Left cardiac atrium (tissue), 4 donors: ENCODE results near the gene PLA2G4B. TPM values are rescaled to one million over a fixed set of nuclear protein-coding genes. Genes with fewer than 3 reads are reported as not detected.

Experiments used
- ATAC-seq, 2 donors: fragments of 200-7000 bp; cut with Tn5 transposase; one replicate each; pipeline ENCODE4 v1.9.1; 2020; ENCODE audit warnings: mild to moderate bottlenecking in 2 of 2, moderate library complexity in 2 of 2
- DNase-seq: peaks from one replicate; pipeline ENCODE4 v3.0.0-alpha.2; 2020
- intact Hi-C, 2 donors: fragments of 100-400 bp; cut with DNase I; formaldehyde crosslinking; loops; one replicate each; pipeline versions ENCODE4 v1.14.1 to v1.15.1; 2022 to 2023
- total RNA-seq, 2 donors: library from RNA; stranded (reverse); fragmentation: NEBNext Ultra II Directional; extraction: Animal tissue kit (Norgen Biotek cat#: 25700); gene quantifications; one replicate each; pipeline ENCODE4 v1.2.1, GENCODE V29; 2021
- donor health status: DM: no; HTN: yes; CAD: no.
- donor health status: DM: no; HTN: yes; CAD: no; lungs with severe emphysema.
- donor health status: DM: yes; HTN: yes; CAD: no.
- donor health status: Dilated cardiomyopathy.

Gene PLA2G4B
- total RNA-seq, 2 donors from 2014 or later, result 5.4 to 7.2 TPM

DNA sequence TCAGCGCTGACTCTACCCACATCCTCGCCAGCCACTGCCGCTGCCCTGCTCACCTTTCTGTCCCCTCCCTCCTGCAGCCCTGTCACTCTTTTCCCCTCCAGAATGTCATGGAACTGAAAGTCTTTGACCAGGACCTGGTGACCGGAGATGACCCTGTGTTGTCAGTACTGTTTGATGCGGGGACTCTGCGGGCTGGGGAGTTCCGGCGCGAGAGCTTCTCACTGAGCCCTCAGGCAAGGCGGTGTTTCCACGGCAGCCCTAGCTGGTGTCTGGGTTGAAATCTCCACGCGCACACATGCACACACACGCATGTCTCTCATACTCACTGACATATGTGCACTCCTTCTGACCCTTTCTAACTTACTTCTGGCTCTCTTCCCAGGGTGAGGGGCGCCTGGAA lies 2.0 kb downstream of the PLA2G4B start:
- ATAC-seq, result no peak
- no peak for DNase-seq
- intact Hi-C loops, result no loop called here

DNA sequence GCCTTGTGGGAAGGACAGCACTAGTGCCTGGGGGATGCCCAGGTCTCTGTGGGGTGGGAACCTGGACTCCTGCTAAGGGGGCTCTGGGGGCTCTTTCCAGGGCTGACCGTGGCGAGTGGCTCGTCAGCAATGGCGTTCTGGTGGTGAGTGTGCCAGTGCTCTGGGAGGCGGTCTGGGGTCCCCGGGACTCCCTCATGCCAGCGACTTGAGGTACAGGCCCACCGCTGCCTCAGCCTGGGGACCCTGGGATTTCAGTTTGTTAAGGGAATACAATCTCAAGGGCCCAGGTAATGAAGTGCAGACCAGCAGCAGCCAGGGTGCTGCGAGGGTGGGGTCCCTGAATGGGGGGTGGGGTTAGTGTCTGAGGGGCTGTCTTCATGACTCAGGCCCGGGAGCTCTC lies 2.5 kb downstream of the PLA2G4B start:
- DNase-seq, result no peak

DNA sequence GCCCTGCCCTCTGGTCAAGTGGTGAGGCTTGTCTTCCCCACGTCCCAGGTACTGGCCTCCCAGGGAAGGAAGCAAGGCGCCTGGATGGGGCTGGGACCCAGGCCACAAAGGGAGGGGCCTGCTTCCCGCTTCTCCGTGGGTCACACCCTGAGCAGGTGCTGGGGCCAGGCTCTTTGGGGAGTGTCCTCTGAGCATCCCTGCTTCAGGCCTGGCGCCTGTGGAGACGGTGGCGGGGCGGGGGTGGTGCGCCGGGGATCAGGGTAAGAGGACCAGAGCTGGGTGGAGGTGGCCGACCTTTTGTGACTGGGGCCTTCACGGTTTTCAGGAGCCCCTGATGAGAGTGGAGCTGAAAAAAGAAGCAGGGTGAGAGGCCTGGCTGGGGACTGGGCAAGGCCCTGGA lies 3.6 kb downstream of the PLA2G4B start:
- intact Hi-C loops, result no loop called here
- DNase-seq (no peak), ATAC-seq (no peak)

More for the DNA sequence above, 2.5 kb downstream of the PLA2G4B start:
- ATAC-seq, result no peak
- intact Hi-C loops, result no loop called here

DNA sequence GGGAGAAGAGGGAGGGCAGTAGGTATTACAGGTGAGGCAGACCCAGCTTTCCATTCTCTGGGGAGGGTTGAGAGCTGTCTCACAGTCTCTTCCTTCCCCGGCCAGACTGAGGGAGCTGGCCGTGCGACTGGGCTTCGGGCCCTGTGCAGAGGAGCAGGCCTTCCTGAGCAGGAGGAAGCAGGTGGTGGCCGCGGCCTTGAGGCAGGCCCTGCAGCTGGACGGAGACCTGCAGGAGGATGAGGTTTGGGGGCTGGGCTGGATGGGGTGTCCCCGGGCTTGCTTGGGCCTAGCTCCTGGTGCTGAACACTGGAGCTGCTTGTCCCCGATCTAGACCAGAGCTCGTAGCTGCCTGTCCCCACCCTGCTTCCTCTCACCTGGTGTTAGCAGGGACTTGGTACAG lies 4.9 kb downstream of the PLA2G4B start:
- intact Hi-C loops, result no loop called here
- DNase-seq (no peak), ATAC-seq (no peak)

DNA sequence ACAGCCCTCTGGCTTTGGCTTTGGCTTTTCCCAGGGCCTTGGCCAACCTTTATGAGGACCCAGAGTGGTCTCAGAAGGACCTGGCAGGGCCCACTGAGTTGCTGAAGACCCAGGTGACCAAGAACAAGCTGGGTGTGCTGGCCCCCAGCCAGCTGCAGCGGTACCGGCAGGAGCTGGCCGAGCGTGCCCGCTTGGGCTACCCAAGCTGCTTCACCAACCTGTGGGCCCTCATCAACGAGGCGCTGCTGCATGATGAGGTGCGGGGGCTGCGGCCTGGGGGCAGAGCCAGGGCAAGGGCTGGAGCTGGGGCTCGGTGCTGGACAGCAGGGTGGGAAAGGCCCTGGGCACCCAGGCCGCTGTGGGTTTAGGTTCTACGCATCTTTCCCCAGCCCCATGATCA lies 6.2 kb downstream of the PLA2G4B start:
- intact Hi-C loops, result no loop called here
- ATAC-seq, result no peak
- DNase-seq, result no peak

DNA sequence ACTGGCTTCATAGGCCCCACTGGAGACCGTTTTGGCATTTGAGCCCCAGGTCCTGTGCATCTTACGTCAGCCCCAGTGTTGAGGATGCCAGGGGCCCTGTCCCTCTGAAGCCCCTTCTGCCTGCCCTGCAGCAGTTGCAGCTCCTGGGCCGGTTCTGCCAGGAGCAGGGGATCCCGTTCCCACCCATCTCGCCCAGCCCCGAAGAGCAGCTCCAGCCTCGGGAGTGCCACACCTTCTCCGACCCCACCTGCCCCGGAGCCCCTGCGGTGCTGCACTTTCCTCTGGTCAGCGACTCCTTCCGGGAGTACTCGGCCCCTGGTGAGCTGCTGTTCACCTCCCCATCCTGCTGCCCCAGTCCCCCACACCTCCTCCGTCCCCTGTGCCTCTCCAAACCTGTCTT lies 8.6 kb downstream of the PLA2G4B start:
- DNase-seq (no peak), ATAC-seq (no peak)
- intact Hi-C loops, result no loop called here

DNA sequence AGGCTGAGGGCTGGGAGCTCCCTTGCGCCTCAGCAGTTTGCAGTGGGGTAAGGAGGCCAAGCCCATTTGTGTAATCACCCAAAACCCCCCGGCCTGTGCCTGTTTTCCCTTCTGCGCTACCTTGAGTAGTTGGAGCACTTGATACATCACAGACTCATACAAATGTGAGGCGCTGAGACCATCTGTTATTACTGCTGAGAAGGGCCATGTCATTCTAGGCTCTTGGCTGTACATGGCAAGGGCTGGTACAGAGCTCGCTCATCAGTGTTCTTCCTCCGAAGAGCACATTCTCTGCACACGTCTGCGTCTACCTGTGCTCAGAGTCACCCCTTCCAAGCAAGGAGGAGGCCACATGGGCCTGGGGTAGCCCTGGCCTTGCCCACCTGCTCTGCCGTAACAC lies 9.3 kb downstream of the PLA2G4B start:
- DNase-seq (no peak), ATAC-seq (no peak)
- intact Hi-C loops, result no loop called here

DNA sequence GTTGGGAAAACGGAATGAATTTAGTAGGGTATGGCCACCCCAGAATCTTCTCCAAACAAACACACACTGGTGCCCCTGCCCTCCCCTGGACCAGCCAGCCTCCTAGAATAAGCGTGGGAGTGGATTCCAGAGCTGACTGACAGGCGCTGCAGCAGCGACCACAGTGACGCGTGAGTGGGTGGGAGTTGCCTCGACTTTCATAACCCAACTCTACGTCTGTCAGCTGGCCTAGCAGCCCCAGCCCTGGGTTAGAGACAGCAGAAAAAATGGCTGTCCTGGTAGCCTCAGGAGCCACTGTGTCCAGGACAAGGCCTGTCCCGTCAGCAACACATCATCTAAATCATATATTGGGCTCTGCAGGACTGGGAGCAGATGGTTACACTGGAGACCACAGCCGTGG lies 10.0 kb downstream of the PLA2G4B start:
- DNase-seq, result no peak
- intact Hi-C loops, result no loop called here
- no peak for ATAC-seq

DNA sequence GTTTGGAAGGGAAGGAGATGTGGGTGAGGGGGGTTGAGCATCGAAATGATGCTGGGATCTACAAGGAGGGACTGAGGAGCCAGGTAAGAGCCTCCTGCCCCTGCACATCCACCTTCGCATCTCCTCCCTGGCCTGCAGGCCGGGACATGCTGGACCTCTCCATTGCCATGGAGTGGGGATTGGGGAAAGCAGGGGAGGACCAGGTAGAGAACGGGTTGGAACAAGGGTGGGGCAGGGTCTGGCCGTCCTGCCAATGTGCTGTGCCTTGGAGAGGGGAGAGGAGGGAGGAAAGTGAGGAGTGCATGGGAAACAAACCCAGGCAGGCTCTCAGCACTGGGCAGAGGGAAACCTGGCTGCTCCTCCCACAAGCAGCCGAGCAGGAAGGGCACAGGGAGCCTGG lies 10.6 kb downstream of the PLA2G4B start:
- intact Hi-C loops, result no loop called here
- no peak for DNase-seq

DNA sequence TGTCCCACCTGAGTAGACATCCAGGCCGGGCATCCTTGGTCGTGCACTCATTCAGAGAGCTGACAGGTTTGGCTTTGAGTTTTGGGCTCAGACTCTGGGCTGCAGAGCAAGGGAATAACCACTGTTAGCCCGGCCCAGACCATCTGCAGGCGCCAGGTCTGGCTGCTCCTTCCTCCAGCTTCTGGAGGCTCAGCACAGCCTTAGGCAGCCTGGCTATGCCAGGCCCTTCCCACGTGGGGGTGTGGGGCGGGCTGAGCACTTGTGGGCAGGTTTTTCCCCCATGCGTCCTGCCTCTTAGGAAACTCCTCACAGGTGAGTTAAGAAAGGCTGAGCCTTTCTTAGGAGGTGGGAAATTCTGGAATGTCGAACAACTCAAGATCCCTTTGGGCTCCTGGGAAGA lies 11.2 kb downstream of the PLA2G4B start:
- peak in 1 of 2 donors; percentile 21 for ATAC-seq
- DNase-seq, result no peak
- intact Hi-C loops, result no loop called here

More for the DNA sequence above, 10.6 kb downstream of the PLA2G4B start:
- ATAC-seq, result no peak

DNA sequence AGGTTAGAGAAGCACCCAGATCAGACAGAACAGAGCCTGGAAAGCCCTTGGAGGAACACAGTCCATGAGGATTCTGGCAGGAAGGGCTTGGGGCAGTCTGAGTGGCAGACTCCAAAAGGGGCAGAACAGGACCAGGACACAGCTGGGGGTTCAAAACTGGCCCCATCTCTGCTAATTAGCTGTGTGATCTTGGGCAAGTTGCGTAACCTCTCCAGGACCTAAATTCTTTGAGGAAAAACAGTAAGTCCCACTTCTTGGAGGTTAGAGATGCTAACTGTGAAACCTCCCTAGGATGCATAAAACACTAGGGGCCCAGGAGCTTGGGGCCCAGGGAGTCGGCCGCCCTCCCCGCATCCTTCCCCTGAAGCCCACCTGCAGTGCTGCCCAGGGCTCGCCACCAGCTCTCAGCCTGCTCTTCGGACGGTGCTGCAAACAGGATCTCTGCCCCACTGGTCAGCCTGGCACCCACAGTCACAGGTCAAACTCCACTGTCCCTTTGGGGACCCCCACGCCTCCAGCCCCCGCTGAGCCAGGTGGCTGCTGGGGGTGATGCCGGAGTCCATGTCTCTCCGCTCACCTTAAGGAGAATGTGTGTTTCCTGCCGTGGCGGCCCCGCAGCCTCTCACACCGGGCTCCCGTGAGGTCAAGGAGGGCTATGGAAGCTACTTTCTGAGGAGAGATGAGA lies 12.0 kb downstream of the PLA2G4B start:
- intact Hi-C loops, result no loop called here
- DNase-seq (no peak), ATAC-seq (no peak)

DNA sequence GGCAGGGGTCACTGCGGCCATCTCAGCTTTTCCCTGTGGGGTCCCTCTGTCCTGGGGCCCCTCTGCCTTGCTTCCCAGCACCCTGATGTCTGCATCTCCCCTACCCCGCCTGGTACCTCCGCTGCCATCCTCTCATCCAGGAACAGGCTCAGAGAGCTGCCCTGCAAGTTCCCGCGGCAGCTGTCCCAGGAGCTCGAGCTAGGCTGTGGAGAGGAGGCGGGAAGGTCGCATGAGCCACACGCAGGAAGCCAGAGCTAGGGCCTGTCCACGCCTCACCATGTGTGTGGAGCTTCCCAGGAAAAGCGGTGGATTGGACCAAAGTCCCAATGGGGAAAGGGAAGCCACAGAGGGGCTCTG lies 12.5 kb downstream of the PLA2G4B start:
- DNase-seq, result no peak
- intact Hi-C loops, result no loop called here
- ATAC-seq, result no peak

DNA sequence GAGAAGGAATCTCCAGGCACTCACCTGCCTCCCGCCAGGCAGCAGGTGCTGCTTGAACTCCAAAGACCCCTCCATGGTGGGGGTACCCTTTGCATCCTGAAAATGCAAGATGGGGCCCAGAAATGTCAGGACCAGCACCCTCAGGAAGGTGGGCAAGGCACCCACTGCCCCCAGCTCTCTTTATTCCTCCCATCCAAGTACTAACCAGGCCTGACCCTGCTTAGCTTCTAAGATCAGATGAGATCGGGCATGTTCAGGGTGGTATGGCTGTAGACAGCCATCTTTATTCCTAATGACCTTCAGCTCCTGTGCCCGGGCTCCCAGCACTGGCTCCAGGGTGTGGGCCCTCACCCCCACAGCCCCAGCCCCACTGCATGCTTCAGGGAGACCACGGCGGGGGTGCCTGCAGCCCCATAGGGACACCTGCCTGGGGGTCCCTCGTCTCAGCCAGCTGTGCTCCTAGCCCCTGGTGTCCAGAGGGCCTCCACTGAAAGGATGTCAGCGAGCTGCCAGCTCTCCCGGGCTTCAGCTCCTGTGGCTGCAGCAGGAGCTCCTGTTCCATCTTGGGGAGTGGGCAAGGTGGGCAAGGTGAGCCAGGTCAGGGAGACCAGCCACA lies 13.2 kb downstream of the PLA2G4B start:
- ATAC-seq, result no peak
- no peak for DNase-seq
- intact Hi-C loops, result no loop called here

DNA sequence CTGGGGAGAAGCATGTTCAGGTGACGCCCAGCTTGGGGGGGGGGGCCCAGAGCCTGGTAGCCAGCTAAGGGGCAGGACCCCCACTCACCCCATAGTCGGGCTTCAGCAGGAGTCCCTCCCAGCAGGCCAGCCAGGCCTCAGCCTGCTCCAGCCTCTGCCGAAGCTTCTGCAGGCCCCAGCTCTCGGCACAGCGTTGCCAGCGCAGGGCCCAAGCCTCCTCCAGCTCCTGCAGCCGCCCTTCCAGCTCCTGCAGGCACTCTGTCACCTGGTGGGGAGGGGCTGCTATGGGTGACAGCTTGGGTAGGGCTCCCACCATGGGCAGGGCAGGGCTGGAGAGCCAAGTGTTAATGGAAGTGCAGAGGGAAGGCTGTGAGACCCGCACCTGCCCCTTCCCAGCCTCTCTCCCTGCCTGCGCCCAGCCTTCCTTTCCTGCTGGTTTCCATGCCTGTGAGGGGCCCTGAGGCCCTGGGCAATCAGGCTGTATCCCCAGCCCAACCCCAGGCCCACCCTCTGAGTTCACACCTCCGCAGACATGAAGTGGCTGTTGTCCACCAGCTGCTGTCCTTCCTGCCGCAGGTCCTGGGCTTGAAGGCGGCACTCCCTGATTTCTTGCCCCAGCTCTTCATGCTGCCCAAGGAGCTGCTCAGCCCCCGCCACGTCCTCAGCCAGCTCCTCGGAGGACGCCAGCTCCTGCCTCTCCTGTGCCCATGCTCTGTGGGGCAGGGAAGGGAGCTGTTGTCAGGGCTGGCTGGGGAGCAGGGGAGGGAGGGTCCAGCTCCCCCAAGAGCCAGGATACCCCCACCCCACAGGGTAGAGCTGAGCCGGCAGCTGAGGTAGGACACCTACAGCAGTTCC lies 14.3 kb downstream of the PLA2G4B start:
- DNase-seq (no peak), ATAC-seq (no peak)
- intact Hi-C loops, result no loop called here

DNA sequence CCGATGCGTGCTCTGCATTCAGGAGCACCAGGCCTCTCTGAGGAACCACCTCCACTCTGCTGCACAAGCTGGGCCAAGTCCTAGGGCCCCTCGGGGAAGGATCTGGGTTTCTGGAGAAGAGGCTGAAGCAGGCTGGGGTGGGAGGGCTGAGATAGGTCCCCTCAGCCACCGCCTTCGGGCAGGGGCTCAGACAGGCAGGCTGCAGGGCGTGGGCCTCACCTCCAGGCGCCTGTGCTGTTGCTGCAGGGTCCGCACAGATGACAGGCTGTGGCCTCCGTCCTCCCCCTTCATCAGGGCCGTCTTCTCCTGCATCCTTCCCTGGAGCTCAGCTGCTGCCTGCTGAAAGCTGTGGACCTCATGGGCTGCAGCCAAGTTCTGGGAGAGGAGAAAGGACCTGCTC lies 15.2 kb downstream of the PLA2G4B start:
- ATAC-seq (no peak), DNase-seq (no peak)
- intact Hi-C loops, result no loop called here

DNA sequence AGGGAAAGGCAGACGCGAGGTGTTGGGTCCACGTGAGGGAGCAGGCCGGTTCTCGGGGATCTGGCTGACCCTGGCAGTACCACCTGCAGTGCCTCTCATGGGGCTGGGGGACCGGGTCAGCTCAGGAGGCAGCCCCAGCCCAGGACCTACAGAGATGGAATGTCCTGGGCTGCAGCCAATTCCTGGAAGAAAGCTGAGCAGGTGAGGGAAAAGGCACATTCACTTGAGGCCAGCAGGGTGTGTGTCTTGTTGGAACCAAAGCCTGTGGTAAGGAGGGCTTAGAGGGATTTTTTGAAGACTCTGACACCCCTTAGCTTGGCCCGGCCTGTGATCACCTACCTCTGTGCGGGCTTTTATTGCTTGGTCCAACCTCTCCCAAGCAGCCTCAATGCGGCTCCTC lies 15.8 kb downstream of the PLA2G4B start:
- DNase-seq (no peak), ATAC-seq (no peak)
- intact Hi-C loops, result no loop called here

DNA sequence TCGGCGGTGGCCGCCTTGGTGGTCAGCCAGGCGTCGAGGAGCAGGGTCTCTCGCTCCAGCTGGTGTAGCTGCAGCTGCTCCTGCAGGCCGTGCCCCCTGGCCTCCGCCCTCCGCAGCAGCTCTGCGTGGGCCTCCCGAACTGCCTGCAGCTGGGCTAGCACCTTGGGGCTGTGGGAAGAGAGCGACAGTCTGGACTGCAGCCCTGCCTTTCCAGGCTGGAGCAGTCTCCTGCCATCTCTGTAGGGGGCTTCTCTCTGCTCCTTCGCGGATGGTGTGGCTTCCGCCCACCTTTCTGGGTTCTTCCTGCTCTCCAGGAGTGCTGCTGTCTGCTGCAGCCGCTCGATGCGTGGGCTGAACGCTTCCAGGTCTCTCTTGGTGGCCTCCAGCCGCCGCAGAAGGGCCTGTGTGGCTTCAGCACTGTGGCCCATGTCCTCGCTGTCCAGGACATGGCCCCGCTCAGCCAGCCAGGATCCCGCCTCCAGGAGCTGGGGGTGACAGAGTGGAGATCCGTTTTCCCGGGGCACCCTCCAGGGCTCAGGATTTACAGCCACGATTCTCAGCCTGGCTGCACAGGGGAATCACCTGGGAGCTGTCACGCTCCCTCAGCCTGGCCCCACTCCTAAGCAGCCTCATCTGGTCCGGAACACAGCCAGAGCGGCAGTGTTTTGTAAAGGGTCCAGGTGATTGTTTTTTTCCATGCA lies 16.8 kb downstream of the PLA2G4B start:
- ATAC-seq (no peak), DNase-seq (no peak)
- intact Hi-C loops, result no loop called here

DNA sequence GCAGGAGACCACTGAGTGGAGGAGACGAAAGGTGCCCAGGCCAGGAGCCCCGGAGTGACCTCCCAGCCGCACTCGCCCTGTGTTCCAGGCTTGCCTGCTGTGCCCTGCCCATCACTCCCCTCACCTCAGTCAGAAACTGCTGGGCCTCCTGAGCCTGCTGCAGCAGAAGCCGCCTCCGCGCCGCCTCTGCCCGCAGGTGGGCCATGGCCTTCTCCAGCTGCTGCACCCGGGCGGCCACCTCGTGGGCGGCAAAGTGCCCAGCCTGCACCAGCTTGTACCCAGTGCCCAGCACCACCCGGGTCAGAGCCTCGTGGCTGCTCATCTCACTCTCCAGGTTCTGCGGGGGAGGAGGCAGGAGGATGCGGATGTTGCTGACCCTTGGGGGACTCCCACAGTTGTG lies 17.6 kb downstream of the PLA2G4B start:
- DNase-seq, result no peak
- no peak for ATAC-seq
- intact Hi-C loops, result no loop called here

DNA sequence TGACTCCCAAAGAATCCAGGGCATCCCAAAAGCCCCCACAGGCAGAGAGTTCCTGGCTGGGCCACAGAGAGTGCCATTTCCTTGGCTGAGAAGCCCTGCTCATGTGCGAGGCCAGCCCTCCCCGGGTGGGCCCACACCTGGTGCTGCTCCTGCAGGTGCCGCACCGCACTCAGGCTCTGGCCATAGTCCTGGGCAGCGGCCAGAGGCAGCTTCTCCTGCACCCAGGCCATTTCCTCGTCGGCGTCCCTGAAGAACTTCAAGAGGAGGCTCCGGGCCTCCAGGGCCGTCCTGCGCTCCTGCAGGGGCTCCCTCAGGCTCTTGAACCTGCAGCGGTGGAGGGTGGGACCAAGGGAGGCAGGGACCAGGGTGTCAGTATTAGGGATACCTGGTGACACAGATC lies 18.1 kb downstream of the PLA2G4B start:
- no peak for ATAC-seq
- intact Hi-C loops, result no loop called here
- no peak for DNase-seq

DNA sequence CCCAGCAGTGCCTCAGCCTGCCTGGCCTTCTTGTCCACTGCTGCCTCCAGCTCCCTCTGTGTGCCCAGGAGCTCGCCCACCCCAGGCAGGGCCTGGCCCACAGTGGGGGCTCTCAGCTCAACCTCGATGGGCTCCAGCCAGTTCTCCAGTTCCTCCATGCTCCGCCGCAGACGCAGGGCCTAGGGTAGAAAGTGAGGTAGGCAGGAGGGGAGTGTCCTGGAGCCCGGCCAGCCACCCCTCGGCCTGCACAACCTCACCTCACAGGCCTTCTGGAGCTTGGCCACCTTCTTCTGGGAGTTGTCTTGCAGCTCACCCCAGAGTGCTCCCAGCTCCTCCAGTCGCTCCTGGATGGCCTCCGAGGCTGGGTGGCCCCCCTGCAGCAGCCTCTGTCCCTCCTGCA lies 18.7 kb downstream of the PLA2G4B start:
- intact Hi-C loops, result no loop called here
- DNase-seq (no peak), ATAC-seq (no peak)
